HT1080 (cell line): ENCODE results near the gene GTF2H4. TPM values are rescaled to one million over a fixed set of nuclear protein-coding genes. Genes with fewer than 3 reads are reported as not detected.
"Not testable (repeated sequence)": the region's sequence is repeated elsewhere in the genome, so short reads cannot be mapped to it uniquely, and the experiment has no call there.

Experiments
- DNase-seq: peaks from one replicate; pipeline ENCODE4 v3.0.0-alpha.2; 2015; ENCODE audit warnings: low read depth
- polyA plus RNA-seq, 2 experiments: library from polyadenylated mRNA; depleted of rRNA; stranded (reverse); fragments of >200 nt; gene quantifications; 2 replicates each; pipeline ENCODE4 v1.2.3, GENCODE V29; 2015
- total RNA-seq: library from RNA; depleted of rRNA; stranded (reverse); fragments of >200 nt; shearing (Covaris generic); gene quantifications from 2 replicates; pipeline ENCODE4 v1.2.3, GENCODE V29; 2014; rRNA removed

GTF2H4 gene
- 22.2 and 28.0 TPM in 2 replicates for total RNA-seq
- 19.7 and 20.6 TPM in 2 replicates for polyA plus RNA-seq (2015; cell fraction: cytosol; rRNA removed)
- 69.2 and 80.5 TPM in 2 replicates for polyA plus RNA-seq (2015; cell fraction: nucleus; rRNA removed)

DNA sequence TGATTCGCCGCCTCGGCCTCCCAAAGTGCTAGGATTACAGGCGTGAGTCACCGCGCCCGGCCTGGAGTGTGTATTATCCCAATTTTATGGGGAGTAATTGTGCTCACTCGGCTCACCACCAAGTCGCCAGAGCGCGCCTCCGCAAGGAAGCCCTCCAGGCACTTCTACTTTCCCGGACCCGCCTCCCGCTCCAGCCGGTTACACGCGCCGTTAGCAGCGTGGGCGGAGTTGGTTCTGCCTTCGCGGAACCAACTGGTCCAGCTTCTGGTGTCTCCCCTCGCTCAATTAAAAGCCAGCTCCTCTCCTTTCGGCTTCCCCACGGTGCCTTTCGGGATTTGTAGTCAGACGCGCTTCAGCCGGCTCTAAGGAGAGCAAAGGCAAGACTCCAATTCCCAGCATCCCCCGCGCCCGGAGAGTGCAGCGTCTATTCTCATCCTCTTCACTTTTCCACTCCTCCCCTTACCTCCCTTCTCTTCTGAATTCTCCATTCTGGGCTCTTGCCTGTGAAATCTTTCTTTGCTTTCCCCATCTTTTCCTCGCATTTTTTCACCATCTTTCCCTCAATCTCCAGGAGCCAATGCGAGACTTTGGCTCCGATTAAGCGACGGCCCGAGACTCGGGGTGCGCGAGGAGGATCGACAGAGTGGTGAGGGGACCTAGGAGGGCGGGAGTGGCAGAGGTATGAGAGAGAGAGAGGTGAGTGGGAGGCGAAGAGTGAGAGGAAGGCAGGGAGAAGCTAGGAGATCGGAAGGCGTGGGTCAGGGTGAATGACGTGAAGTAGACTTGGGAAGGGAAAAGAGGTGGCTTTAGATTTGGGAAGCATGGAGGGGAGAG, at the start of gene GTF2H4:
GTF2H4 (plus strand) TSS at position 450 of the 834 bp plus-strand sequence.
- DNase-seq = peak; percentile 100

DNA sequence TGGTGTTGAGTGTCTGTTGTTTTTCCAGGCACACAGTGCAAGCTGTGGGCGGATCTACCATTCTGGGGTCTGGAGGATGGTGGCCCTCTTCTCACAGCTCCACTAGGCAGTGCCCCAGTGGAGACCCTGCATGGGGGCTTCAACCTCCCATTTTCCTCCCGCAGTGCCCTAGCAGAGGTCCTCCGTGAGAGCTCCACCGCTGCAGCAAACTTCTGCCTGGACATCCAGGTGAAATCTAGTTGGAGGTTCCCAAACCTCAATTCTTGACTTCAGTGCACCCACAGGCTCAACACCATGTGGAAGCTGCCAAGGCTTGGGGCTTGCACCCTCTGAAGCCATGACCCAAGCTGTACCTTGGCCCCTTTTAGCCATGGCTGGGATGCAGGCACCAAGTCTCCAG, 48.3 kb upstream of the GTF2H4 start:
- not testable (repeated sequence) for DNase-seq

DNA sequence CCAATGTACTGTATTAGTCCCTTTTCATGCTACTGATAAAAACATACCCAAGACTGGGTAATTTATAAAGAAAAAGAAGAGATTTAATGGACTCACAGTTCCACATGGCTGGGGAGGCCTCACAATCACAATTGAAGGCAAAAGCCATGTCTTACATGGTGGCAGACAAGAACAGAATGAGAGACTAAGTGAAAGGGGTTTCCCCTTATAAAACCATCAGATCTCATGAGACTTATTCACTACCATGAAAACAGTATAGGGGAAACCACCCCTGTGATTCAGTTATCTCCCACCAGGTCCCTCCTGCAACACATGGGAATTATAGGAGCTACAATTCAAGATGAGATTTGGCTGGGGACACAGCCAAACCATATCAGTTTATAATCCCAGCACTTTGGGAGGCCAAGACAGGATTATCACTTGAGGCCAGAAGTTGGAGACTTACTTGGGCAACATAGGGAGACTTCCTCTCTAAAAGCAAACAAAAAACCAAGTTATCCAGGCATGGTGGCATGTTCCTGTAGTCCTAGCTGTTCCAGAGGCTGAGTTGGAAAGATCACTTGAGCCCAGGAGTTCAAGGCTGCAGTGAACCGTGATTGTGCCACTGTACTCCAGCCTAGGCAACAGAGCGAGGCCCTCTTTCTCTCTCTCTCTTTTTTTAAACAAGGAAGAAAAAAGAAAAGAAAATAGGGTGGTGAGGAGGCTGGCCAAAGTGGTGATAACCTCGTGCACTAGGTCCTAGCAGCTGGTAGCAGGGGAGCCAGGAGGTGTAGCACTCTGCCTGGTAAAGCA, 46.6 kb upstream of the GTF2H4 start:
- no peak for DNase-seq

DNA sequence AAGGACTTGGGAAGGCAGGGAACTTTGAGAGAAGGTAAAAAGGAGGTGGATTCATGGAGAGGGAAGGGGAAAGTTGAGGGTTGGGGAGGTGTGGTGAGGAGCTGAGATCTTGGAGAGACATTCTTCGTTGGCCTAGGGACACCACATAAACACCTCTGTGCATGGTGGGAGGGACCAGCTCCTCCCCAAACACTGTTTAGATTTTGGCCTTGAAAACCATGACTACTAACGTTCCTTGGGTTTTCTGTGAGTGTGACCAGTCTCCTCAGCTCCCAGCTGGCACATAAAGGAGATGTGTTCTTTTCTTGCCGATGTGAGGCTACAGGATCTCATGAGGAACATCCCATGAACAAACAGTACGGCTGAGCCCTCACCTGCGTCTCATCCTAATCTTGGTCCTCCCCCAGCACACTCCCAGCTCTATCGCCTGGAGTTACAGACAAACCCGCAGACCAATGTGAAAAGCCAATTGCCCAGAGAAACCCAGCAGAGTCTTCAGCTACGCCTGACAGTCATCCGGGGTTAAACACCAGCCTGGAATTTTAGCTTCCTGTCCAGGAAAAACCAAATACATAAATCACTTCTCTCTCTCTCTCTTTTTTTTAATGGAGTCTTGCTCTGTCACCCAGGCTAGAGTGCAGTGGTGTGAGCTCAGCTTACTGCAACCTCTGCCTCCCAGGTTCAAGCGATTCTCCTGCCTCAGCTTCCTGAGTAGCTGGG, 45.7 kb upstream of the GTF2H4 start:
- no peak for DNase-seq

DNA sequence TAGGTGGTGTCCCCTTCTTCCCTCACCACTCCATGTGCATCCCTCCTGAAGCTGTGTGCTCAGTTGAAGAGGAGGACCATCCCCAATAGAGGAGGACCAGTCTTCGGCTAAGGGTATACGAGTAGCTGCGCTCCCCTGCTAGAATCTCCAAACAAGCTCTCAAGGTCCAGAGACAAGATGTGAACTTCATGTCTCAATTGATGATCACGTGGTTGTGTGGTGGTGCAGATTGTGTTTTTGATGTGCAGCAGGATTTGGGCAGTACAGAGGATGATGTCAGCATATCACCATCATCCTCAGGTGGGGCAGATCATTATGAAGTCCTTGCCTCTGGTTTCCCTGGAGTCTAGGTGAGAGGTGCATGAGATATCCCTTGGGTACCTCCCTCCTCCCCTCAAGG, 43.7 kb upstream of the GTF2H4 start:
- DNase-seq = no peak

DNA sequence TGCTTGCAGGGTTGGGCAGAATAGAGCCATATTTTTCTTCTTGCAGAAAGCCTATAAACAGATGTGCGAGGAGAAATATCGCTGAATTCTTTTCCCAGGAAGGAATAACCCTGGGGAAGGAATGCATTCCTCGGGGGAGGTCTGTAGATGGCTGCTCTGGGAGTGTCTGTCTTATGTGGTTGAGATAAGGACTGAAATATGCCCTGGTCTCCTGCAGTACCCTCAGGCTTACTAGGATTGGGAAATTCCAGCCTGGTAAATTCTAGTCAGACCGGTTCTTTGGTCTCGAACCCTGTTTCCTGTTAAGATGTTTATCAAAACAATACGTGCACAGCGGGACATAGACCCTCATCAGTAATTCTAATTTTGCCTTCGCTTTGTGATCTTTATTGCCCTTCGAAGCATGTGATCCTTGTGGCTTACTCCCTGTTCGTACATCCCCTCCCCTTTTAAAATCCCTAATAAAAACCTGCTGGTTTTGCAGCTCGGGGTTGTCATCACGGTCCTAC, 38.7 kb upstream of the GTF2H4 start:
- not testable (repeated sequence) for DNase-seq

DNA sequence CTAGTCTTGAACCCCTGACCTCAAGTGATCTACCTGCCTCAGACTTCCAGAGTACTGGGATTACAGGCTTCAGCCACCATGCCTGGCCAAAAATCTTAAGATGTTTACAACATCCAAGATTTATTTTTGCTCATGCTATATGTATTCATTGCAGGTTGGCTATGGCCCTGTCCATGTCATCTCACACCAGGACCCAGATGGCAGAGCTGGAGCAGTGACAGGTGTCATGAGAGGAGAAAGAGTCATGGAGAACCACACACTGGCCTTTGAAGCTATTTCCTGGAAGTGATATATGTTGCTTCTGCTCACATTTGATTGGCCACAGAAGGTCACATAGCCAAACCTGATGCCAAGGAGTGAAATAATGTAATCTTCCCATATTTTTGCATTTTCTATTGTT, 37.5 kb upstream of the GTF2H4 start:
- DNase-seq = no peak

DNA sequence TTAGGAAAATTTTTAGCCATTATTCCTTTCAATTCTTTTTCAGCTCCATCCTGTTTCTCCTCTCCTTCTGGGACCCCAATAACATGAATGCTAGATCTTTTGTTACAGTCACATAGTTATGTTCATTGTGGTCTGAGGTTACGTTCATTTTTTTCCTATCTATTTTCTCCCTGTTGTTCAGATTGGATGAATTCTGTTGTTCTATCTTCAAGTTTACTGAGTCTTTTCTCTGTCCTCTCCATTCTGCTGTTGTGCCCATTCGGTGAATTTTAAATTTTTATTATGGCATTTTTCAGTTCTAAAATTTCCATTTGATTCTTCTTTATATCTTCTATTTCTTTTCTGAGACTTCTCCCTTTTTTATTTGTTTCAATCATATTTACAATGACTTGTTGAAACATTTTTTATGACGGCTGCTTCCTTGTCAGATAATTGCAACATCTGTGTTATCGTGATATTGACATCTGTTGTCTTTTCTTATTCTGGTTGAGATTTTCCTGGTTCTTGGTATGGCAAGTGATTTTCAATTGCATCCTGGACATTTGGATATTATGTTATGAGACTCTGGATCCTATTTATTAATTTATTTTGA, 36.3 kb upstream of the GTF2H4 start:
- no peak for DNase-seq

DNA sequence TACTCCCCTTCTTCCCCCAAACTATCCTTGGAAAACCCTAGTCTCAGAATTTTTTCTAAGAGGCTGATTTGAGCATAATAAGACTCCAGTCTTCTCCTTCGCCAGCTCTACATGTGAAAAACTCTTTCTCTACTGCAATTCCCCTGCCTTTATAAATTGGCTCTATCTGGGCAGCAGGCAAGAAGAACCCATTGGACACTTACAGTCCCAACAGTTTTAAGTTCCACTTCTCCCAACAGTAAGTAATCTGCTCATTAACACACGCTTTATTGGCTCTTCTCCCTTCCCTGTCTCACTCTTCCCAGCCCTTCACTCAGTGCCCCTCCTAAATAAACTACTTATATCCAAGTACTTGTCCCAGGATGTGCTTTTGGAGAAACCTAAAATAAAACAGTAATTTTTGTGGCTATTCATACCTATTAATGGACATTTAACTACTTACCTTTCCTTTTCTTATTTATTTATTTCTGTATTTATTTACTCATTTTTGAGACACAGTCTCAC, 34.8 kb upstream of the GTF2H4 start:
- DNase-seq = no peak

DNA sequence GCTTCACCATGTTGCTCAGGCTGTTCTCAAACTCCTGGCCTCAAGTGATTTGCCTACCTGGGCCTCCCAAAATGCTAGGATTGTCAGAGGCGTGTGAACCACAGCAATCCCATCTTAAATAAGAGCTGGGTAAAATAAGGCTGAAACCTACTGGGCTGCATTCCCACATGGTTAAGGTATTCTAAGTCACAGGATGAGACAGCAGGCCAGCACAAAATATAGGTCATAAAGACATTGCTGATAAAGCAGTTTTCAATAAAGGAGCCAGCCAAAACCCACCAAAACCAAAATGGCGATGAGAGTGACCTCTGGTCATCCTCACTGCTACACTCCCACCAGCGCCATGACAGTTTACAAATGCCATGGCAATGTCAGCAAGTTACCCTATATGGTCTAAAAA, 34.2 kb upstream of the GTF2H4 start:
- DNase-seq = not testable (repeated sequence)

DNA sequence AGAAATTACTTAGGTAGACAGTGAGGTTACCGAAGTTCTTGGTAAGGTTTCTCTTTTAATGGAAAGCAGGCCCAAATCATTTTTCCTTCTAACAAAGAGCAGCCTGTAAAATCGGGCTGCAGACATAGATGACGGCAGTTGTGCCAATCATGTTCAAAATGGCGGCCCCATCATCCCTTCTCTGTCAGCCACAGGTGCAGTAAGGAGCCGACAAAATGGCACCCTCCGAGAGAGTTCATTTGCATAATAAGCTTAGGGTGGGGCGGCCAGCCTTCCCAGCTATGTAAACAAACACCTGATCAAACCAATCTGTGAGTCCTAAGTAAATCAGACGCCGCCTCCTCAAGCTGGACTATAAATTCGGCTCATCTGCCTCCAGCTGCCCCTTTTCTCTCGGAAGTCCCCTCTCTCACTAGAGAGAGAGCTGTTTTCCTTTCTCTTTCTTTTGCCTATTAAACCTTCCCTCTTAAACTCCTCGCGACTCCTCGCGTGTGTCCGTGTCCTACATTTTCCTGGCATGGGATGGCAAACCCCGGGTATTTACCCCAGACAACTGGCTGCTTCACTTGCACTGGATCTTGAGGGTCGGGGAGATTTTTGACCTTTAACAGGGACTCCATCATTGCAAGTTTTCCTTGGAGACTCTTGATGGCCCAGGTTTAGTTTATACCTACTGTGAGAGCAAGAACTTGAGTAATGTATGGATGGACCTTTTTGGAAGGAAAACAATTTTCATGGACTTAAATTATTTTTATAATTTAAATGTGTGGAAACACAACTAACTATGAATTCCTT, 32.6 kb upstream of the GTF2H4 start:
- no peak for DNase-seq

DNA sequence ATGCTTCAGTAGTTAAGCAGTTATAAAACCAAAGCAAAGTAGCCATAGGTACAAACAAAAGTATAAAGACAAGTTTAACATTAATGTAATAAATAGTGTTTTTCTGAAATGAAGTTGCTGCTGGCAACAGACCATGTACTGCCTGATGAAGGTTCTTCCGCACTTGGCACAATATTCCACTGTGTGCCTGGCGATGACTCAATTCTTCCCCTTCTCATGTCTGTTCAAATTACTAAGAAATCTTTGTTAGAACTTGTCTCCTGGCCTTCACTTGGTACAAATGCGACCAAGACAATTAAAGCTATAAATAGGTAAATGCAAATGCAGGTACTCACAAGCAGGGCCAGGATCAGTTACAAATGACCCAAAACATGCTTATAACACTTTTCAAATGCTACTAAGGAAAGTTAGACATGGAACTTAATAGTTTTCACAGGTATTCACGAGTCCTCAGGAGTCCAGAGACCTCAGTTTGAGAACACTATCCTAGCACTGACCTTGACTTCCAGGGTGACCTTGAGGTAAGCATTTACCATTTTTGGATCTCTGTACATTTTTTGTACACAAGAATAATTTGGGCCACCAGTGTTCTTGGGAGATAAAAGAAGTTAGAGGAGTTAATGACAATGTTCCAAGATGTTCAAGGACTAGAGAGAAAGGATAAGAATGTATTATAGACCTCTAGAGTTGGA, 31.8 kb upstream of the GTF2H4 start:
- peak; percentile 79 for DNase-seq

DNA sequence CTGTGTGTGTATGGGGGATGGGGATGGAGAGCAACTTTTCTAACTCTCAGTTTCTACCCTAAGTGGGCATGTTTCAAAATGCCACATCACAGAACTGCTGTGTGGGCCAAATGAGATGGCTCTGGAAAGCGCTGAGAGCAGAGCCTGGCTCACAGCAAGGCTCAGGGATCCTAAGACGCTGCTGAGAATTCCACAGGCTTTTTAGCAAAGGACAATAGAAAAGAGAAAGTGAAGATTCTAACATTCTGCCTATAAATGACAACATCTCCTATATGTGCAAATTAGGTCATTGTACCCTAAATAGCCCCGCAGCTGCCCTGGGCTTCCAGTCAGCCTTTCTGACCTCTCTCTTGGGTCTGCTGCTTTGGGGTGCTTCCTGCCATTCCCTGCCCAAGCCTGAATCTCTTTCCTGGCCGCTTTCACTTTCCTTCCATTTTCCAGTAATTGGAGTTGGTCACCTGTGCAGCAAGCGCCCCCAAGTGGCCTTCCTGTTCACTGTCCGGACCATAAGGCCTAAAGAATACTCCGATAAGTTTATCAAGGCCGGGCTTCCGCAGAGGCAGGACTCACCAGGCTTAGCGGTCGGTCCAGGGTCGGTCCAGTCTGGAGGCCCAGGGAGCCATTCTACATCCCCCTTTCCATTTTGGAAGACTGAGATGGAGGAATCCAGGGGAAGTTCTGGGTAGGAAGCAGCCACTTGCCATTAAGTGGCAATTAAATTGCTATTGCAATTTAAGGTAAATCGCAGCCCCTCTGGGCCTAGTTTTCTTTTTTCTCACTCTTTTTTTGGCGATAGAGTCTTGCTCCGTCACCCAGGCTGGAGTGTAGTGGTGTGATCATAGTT, 30.4 kb upstream of the GTF2H4 start:
- peak; percentile 88 for DNase-seq

DNA sequence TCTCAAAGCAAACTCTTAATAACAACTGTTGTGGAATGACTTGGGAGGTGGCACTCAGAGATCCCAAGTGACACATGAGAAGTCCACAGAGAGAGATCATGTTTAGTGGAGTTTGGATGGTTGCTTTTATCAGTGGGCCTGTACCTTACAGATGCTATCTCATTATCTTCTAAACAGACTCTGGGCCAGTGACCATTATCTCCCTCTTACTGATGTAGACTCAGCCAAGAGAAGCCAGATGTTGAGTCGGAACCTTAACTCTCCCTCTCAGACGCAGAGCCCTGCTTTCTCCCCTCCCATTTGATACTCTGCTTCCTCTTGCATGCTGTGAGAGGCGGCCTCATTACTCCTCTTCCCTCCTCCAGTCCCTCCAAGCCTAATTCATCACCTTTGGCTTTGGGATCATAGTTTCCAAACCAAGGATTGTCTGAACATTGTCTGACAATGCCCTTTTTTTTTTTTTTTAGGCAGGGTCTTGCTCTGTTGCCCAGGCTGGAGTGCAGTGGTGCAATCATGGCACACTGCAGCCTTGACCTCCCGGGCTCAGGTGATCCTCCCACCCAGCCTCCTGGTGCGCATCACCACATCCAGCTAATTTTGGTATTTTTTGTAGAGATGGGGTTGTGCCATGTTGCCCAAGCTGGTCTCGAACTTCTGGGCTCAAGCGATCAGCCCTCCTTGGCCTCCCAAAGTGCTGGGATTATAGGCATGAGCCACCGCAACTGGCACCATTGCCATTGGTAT, 28.2 kb upstream of the GTF2H4 start:
- DNase-seq = no peak

DNA sequence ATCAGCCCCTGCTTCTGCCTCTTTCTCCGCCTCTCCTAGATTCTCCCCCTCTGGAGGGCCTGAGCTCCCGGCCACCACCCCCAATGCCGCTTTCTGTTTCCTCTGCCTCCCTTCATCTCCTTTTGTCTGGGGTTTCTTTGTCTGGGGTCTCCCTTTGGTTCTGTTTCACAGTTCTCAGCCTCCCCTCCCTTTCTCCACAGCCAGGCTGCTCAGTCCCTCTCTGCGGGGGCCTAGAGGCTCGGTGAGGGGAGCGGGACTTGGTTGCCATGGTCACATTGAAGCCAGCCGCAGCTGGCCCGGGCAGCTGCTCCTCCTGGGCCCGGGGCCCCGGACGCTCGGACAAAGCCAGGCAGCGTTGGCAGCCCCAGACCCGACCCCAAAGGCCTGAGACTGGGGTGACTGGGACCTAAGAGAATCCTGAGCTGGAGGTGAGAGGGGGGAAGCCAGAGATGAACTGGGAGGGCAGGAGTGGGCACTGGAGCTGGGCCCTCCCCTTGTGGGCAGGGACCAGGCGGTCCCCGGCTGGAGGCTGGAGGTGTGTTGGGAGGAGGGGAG, 27.2 kb upstream of the GTF2H4 start:
- no peak for DNase-seq

DNA sequence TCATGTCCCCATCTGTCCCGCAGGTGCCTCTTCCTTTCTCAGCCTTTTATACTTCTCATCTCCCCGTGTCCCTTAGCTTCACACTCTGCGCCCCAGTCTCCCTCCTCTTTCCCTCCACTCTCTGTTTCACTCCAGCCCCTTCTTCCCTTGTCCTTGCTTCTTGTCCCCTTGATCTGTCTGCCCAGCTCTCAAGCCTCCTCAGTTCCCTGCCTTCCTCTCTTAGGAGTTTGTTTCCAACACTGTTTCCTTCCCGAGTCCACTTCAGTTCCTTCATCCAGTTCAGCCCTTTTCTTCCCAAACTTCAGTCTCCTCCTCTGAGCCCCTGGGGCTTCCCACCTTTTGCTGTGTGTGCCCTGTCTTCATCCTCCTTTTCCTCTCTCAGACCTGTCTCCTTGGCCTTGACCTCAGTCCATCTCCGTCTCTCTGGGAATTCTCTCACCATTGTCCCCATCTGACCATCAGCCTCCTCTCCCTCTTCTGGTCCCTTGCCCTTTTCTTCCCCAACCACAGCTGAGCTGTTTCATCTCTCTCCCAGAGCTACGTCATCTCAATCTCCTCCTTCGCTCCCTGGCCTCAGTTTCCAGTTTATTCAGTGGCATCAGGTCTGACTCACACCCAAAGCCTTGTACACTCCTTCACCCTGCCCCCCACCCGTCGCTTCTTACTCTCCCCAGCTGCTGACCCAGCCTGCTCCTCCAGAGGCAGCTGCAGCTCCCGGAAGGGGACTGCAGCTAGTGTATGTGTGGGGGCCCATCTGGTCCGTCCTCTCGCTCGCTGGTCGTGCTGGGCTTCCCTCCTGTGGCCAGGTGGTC, 26.4 kb upstream of the GTF2H4 start:
- DNase-seq = no peak
